ENCODE measurements around the gene SAMD5. TPM values are rescaled to one million over a fixed set of nuclear protein-coding genes. Genes with fewer than 3 reads are reported as not detected.
A peak's percentile ranks its signal among the peaks of the same experiment; 100 is the strongest.

The SAMD5 gene
- polyA plus RNA-seq (14.1 and 14.5 TPM in 2 replicates), polyA minus RNA-seq (43.1 and 51.6 TPM in 2 replicates)

DNA sequence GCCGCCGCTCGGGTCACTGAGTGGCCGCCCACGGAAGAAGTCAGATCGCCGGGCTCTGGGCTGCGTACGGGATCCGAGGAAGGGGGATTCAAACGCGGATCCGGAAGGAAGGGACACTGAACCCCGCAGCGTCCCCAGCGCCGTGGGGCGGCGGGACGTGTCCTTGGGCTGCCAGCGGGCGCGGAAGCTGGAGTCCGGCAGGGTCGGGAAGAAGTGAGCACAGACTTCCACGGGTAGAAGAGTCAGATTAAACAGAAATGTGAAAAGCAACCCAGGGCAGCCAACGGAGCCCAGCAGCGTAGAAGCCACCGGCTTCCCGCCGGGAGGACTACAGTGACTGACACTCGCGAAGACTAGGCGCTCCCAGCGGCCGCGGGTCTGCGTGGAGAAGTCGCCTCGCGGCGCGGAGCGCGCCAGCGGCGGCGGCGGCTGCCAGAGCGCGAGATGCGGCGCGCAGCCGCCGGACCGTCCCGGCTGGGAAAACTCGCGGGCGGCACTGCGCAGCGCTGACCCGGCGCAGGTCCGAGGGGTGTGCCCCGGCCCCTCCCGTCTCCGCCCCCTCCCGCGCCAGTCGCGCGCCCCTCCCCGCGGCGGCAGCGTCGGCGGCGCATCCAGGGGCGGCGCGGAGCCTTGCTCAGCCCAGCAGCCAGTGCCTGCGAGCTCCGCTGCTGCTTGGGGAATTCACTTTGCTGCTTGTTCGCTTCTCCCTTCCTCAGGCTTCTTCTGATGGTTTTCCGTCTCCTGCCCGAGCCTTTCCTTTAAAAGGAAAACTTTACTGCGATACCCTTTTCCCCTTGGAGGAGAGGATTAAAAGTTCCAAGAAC, at the start of gene SAMD5:
Gene SAMD5 (plus strand): TSS at position 649 of the 824 bp plus-strand sequence. CDS start 239 bp downstream, outside the sequence.
- H3F3A ChIP-seq (ENCODE audit: insufficient read depth, low read length, poor library complexity, severe bottlenecking), result no peaks in the 10 kb centered on the region
- H2AFZ ChIP-seq (ENCODE audit: low read depth, low read length), result no peak within 1 kb of the TSS
- peaks cover 41% of the 10 kb centered on the region for H3K79me2 ChIP-seq (replicated peaks; ENCODE audit: insufficient read depth, low read length)
- TF ChIP-seq EP300 (conservative IDR thresholded peaks at IDR 0.05; ENCODE audit: poor library complexity, severe bottlenecking) (no peak), EZH2 (IDR thresholded peaks at IDR 0.05; ENCODE audit: borderline replicate concordance, insufficient read depth, low read length, poor library complexity, severe bottlenecking) (no peak), SMC3 (conservative IDR thresholded peaks at IDR 0.05; ENCODE audit: poor library complexity) (peak; percentile 35), RAD21 (conservative IDR thresholded peaks at IDR 0.05) (peak; percentile 42), CTCF (IDR thresholded peaks at IDR 0.05; ENCODE audit: poor library complexity, severe bottlenecking) (peak; percentile 47), POLR2AphosphoS5 (IDR thresholded peaks at IDR 0.05) (peak; percentile 7), REST (IDR thresholded peaks at IDR 0.05; ENCODE audit: borderline replicate concordance) (no peak)
- H3K36me3 ChIP-seq (ENCODE audit: insufficient read depth, low read length), result no peaks in the 10 kb centered on the region
- H3K9me3 ChIP-seq (ENCODE audit: low read length), result no peaks in the 10 kb centered on the region
- peak within 1 kb of the TSS; percentile 76 for H3K9ac ChIP-seq (ENCODE audit: low read length)
- H3K4me3 ChIP-seq (ENCODE audit: low read length), result peak within 1 kb of the TSS; percentile 87
- peak within 1 kb of the TSS; percentile 66 for H3K4me2 ChIP-seq (ENCODE audit: low read length)
- peaks cover 13% of the 10 kb centered on the region for H3K27me3 ChIP-seq (ENCODE audit: insufficient read depth, low read depth, low read length)
- H3K27ac ChIP-seq (ENCODE audit: low read length), result peak within 1 kb of the TSS; percentile 73
- no peaks in the 10 kb centered on the region for H3K9me2 ChIP-seq (ENCODE audit: insufficient read depth, low read length)
- H4K20me1 ChIP-seq (ENCODE audit: insufficient read depth), result no peaks in the 10 kb centered on the region

- no peaks in the 10 kb centered on the region for H3K79me2 ChIP-seq (replicated peaks; ENCODE audit: insufficient read depth, low read length)
- no peaks in the 10 kb centered on the region for H3K27me3 ChIP-seq (ENCODE audit: insufficient read depth, low read depth, low read length)
- no peak overlapping the region for H3K4me2 ChIP-seq (ENCODE audit: low read length)
- H3K9ac ChIP-seq (ENCODE audit: low read length), result no peak overlapping the region
- H2AFZ ChIP-seq (ENCODE audit: low read depth, low read length), result no peak overlapping the region
- no peak overlapping the region for H3K4me3 ChIP-seq (ENCODE audit: low read length)
- H4K20me1 ChIP-seq (ENCODE audit: insufficient read depth), result no peaks in the 10 kb centered on the region
- H3F3A ChIP-seq (ENCODE audit: insufficient read depth, low read length, poor library complexity, severe bottlenecking), result no peaks in the 10 kb centered on the region
- no peaks in the 10 kb centered on the region for H3K9me3 ChIP-seq (ENCODE audit: low read length)
- no peaks in the 10 kb centered on the region for H3K36me3 ChIP-seq (ENCODE audit: insufficient read depth, low read length)
- H3K9me2 ChIP-seq (ENCODE audit: insufficient read depth, low read length), result no peaks in the 10 kb centered on the region
- no peak overlapping the region for H3K27ac ChIP-seq (ENCODE audit: low read length)
- TF ChIP-seq TAF1 (IDR thresholded peaks at IDR 0.05; ENCODE audit: low read depth), result no peak
- TF ChIP-seq CTCF (IDR thresholded peaks at IDR 0.05; ENCODE audit: poor library complexity, severe bottlenecking), result no peak
- no peak for TF ChIP-seq RAD21 (conservative IDR thresholded peaks at IDR 0.05)
- TF ChIP-seq MXI1 (conservative IDR thresholded peaks at IDR 0.05; ENCODE audit: poor library complexity, severe bottlenecking), result no peak
- no peak for TF ChIP-seq REST (IDR thresholded peaks at IDR 0.05; ENCODE audit: borderline replicate concordance)
- no peak for TF ChIP-seq EP300 (conservative IDR thresholded peaks at IDR 0.05; ENCODE audit: poor library complexity, severe bottlenecking)
- TF ChIP-seq SMC3 (conservative IDR thresholded peaks at IDR 0.05; ENCODE audit: poor library complexity), result no peak
- TF ChIP-seq POLR2AphosphoS5 (IDR thresholded peaks at IDR 0.05), result no peak
- TF ChIP-seq EZH2 (IDR thresholded peaks at IDR 0.05; ENCODE audit: borderline replicate concordance, insufficient read depth, low read length, poor library complexity, severe bottlenecking), result no peak
These were observed 48.7 kb upstream of the SAMD5 start for GRCh38 chr6:147459780-147460179.
